H1 (cell line): ENCODE measurements around the gene ELOVL5. TPM values are rescaled to one million over a fixed set of nuclear protein-coding genes. Genes with fewer than 3 reads are reported as not detected.

Source experiments
- CTCF ChIA-PET: fragments of 300-600 bp; sonication (Branson Sonifier 250); formaldehyde crosslinking; loops from one replicate; lab custom pipeline; 2021; ENCODE audit not compliant: partially characterized antibody; lab: Charles Lee
- POLR2A ChIA-PET: fragments of 300-600 bp; sonication (Branson Sonifier 250); formaldehyde crosslinking; loops from one replicate; lab custom pipeline; 2021; ENCODE audit warnings: inconsistent platforms; ENCODE audit not compliant: partially characterized antibody; lab: Charles Lee
- DNase-seq, 2 experiments: peaks; one replicate each; pipeline versions ENCODE4 v3.0.0 to v3.0.0-alpha.2; 2010 to 2022; ENCODE audit warnings: low spot score in 2 of 2, low read depth in 1 of 2, mixed read lengths in 1 of 2
- FAIRE-seq: peaks from 2 replicates; lab custom pipeline; 2011; peaks lifted over from hg19 to GRCh38; lab: Jason Lieb, UNC
- H2AFZ ChIP-seq: 2 replicates; pipeline ENCODE4 v1.8.1; 2012; ENCODE audit warnings: low read length, inconsistent platforms
- H2AK5ac ChIP-seq: 2 replicates; pipeline ENCODE4 v1.6.1; 2013; ENCODE audit warnings: low read depth, low read length
- H2BK120ac ChIP-seq: replicated peaks from 2 replicates; pipeline ENCODE3; 2013; ENCODE audit warnings: low read depth, low read length, inconsistent platforms
- H2BK12ac ChIP-seq: 2 replicates; pipeline ENCODE4 v1.6.1; 2013; ENCODE audit warnings: low read depth, low read length
- H2BK15ac ChIP-seq: 2 replicates; pipeline ENCODE4 v1.6.1; 2013; ENCODE audit warnings: low read length
- H2BK20ac ChIP-seq: 2 replicates; pipeline ENCODE4 v1.6.1; 2013; ENCODE audit warnings: low read length
- H2BK5ac ChIP-seq: 2 replicates; pipeline ENCODE4 v1.6.1; 2013; ENCODE audit warnings: low read depth, low read length
- H3K14ac ChIP-seq: 2 replicates; pipeline ENCODE4 v1.6.1; 2013; ENCODE audit warnings: inconsistent platforms; ENCODE audit not compliant: insufficient read length
- H3K18ac ChIP-seq: 2 replicates; pipeline ENCODE4 v1.6.1; 2013; ENCODE audit warnings: low read length; ENCODE audit errors: extremely low read depth
- H3K23ac ChIP-seq: 2 replicates; pipeline ENCODE4 v1.6.1; 2013; ENCODE audit warnings: inconsistent platforms; ENCODE audit not compliant: insufficient read length
- H3K23me2 ChIP-seq: 2 replicates; pipeline ENCODE4 v1.6.1; 2013; ENCODE audit warnings: low read depth, low read length
- H3K27ac ChIP-seq: 2 replicates; pipeline ENCODE4 v1.6.1; 2011; ENCODE audit warnings: low read depth, low read length, inconsistent platforms
- H3K27me3 ChIP-seq, 4 experiments: replicated peaks in 1 of 4; 1 replicate in 1 of 4; 2 replicates in 3 of 4; pipeline versions ENCODE4 v1.6.1 to v1.8.1; 2011 to 2013; ENCODE audit warnings: low read length in 3 of 4, mild to moderate bottlenecking in 3 of 4, inconsistent platforms in 2 of 4, mixed read lengths in 2 of 4, moderate library complexity in 1 of 4; ENCODE audit not compliant: control insufficient read depth in 3 of 4, insufficient read depth in 3 of 4; ENCODE audit errors: extremely low read depth in 1 of 4
- H3K36me3 ChIP-seq, 4 experiments: 2 replicates each; pipeline versions ENCODE4 v1.6.1 to v1.8.1; 2011 to 2013; ENCODE audit warnings: mild to moderate bottlenecking in 4 of 4, low read length in 3 of 4, moderate library complexity in 2 of 4, control low read depth in 1 of 4, inconsistent platforms in 1 of 4; ENCODE audit not compliant: insufficient read depth in 4 of 4, control insufficient read depth in 2 of 4
- H3K4ac ChIP-seq: replicated peaks from 2 replicates; pipeline ENCODE3; 2013; ENCODE audit warnings: low read length, low read depth, mixed read lengths, inconsistent platforms; ENCODE audit not compliant: insufficient read length
- H3K4me1 ChIP-seq, 4 experiments: replicated peaks in 1 of 4; 1 replicate in 1 of 4; 2 replicates in 3 of 4; pipeline versions ENCODE4 v1.6.1 to v1.8.1; 2011 to 2013; ENCODE audit warnings: low read length in 3 of 4, inconsistent platforms in 2 of 4, mixed read lengths in 1 of 4; ENCODE audit not compliant: insufficient read depth in 4 of 4, control insufficient read depth in 3 of 4
- H3K4me2 ChIP-seq, 2 experiments: 2 replicates each; pipeline versions ENCODE4 v1.6.1 to v1.8.1; 2011 to 2013; ENCODE audit warnings: low read depth in 2 of 2, low read length in 2 of 2, control low read depth in 1 of 2, inconsistent platforms in 1 of 2, mild to moderate bottlenecking in 1 of 2; ENCODE audit not compliant: insufficient read depth in 1 of 2
- H3K4me3 ChIP-seq, 4 experiments: fragments of 200-600, 300-600 bp in 1 of 4; sonication (generic), shearing (Covaris generic), sonication (Bioruptor Twin) in 1 of 4; 2 replicates each; pipeline versions ENCODE4 v1.5.1 to v1.8.1; 2011 to 2016; ENCODE audit warnings: low read length in 4 of 4, low read depth in 3 of 4, control low read depth in 2 of 4, inconsistent platforms in 2 of 4, mild to moderate bottlenecking in 2 of 4, mixed read lengths in 1 of 4, moderate library complexity in 1 of 4; ENCODE audit not compliant: insufficient read depth in 2 of 4; ENCODE audit errors: extremely low read depth in 1 of 4
- H3K56ac ChIP-seq: replicated peaks from 2 replicates; pipeline ENCODE3; 2013; ENCODE audit warnings: low read depth, mild to moderate bottlenecking, mixed read lengths, low read length, inconsistent platforms; ENCODE audit not compliant: insufficient read length
- H3K79me1 ChIP-seq: 2 replicates; pipeline ENCODE4 v1.6.1; 2013; ENCODE audit warnings: low read depth, low read length, control low read depth
- H3K79me2 ChIP-seq, 2 experiments: 2 replicates each; pipeline versions ENCODE4 v1.6.1 to v1.8.1; 2012 to 2013; ENCODE audit warnings: low read length in 2 of 2, mild to moderate bottlenecking in 2 of 2, inconsistent platforms in 1 of 2; ENCODE audit not compliant: insufficient read depth in 2 of 2, control insufficient read depth in 1 of 2
- H3K9ac ChIP-seq, 4 experiments: replicated peaks in 1 of 4; 1 replicate in 1 of 4; 2 replicates in 3 of 4; pipeline versions ENCODE4 v1.6.1 to v1.8.1; 2011 to 2013; ENCODE audit warnings: low read depth in 3 of 4, low read length in 3 of 4, control low read depth in 2 of 4, mild to moderate bottlenecking in 2 of 4, moderate library complexity in 2 of 4, inconsistent platforms in 1 of 4; ENCODE audit errors: extremely low read depth in 1 of 4
- H3K9me3 ChIP-seq, 2 experiments: 2 replicates each; pipeline versions ENCODE4 v1.6.1 to v1.8.1; 2012 to 2013; ENCODE audit warnings: mild to moderate bottlenecking in 2 of 2, moderate library complexity in 2 of 2, control low read depth in 1 of 2, inconsistent platforms in 1 of 2, low read depth in 1 of 2, low read length in 1 of 2, mixed read lengths in 1 of 2; ENCODE audit not compliant: insufficient read depth in 2 of 2
- H4K20me1 ChIP-seq, 2 experiments: replicated peaks in 1 of 2; 2 replicates each; pipeline versions ENCODE3 to v1.8.1; 2011 to 2013; ENCODE audit warnings: inconsistent platforms in 2 of 2, low read length in 2 of 2, mild to moderate bottlenecking in 1 of 2; ENCODE audit not compliant: insufficient read depth in 2 of 2, control insufficient read depth in 1 of 2
- H4K5ac ChIP-seq: 2 replicates; pipeline ENCODE4 v1.6.1; 2013; ENCODE audit warnings: low read length, low read depth, mixed read lengths, inconsistent platforms; ENCODE audit not compliant: insufficient read length
- H4K8ac ChIP-seq: 2 replicates; pipeline ENCODE4 v1.8.0; 2013; ENCODE audit warnings: mild to moderate bottlenecking, moderate library complexity, low read length, inconsistent platforms; ENCODE audit not compliant: insufficient read depth; ENCODE audit errors: extremely low read depth
- H4K91ac ChIP-seq: replicated peaks from 2 replicates; pipeline ENCODE3; 2013; ENCODE audit warnings: low read length, mixed read lengths, inconsistent platforms; ENCODE audit not compliant: insufficient read length
- POLR2AphosphoS5 ChIP-seq: IDR thresholded peaks from 2 replicates; pipeline ENCODE4 v1.6.1; 2011; ENCODE audit warnings: low read depth, low read length
- SIX5 ChIP-seq: IDR thresholded peaks from 2 replicates; pipeline ENCODE4 v1.6.1; 2011; ENCODE audit warnings: mild to moderate bottlenecking, low read depth, low read length
- WGBS, 2 experiments: shearing (Covaris generic) in 1 of 2; methylation state at CpG; one replicate each; pipeline versions ENCODE4 v1.1.6 to v1.1.7; 2013 to 2015; ENCODE audit warnings: low lambda C conversion rate in 2 of 2, mixed read lengths in 2 of 2, inconsistent platforms in 1 of 2, low coverage in 1 of 2, missing lambda C conversion rate in 1 of 2; ENCODE audit not compliant: insufficient replicate concordance in 2 of 2, insufficient coverage in 1 of 2, insufficient read length in 1 of 2; ENCODE audit errors: extremely low coverage in 1 of 2, missing lambda C conversion rate in 1 of 2; 5-methylcytosine and 5-hydroxymethylcytosine counted together
- polyA plus RNA-seq, 7 experiments: library from polyadenylated mRNA; depleted of rRNA in 3 of 7; stranded (reverse) in 5 of 7; unstranded in 2 of 7; fragments of >200 nt in 5 of 7; fragments of 200-250 nt in 2 of 7; gene quantifications; 1 replicate in 5 of 7; 2 replicates in 1 of 7; 4 replicates in 1 of 7; pipeline versions ENCODE4 v1.2.1 to v1.2.3, GENCODE V29; 2011 to 2013; ENCODE audit warnings: missing spikeins in 2 of 7, mixed read lengths in 2 of 7
- total RNA-seq: library from RNA; stranded (reverse); fragmentation: NEBNext Ultra II Directional; extraction: Animal tissue kit (Norgen Biotek cat#: 25700); gene quantifications from 2 replicates; pipeline ENCODE4 v1.2.1, GENCODE V29; 2021

The ELOVL5 gene
- total and polyA plus RNA-seq, 2 of the 8 experiments (the other 6 are each of a cell fraction or from before 2014, with no cell fraction given): 113 to 156 TPM

GRCh38 chr6:53300656-53301551, 47.8 kb downstream of the ELOVL5 start:
- Histone ChIP-seq H2AK5ac (peak overlapping the region; percentile 43; the same call in 1 of the 2 replicates), H2BK120ac (no peak overlapping the region), H2AFZ (no peak overlapping the region), H3K14ac (no peak overlapping the region), H3K4me1 (peaks cover 0 to 7% (median under 1%) of the 10 kb centered on the region in 4 experiments; a peak in 1 of 7 replicates), H4K91ac (no peak overlapping the region), H3K23ac (no peak overlapping the region), H2BK20ac (no peak overlapping the region), H4K5ac (no peak overlapping the region), H3K4ac (no peak overlapping the region), H3K36me3 (peaks cover 0 to 3% (median 0%) of the 10 kb centered on the region in 4 experiments; a peak in 2 of 8 replicates), H3K79me2 (peaks cover 7 to 82% of the 10 kb centered on the region in 2 experiments), H2BK15ac (no peak overlapping the region), H3K27ac (no peak overlapping the region), H4K8ac (no peak overlapping the region), H4K20me1 (peaks cover 12 to 20% of the 10 kb centered on the region in 2 experiments), H3K56ac (no peak overlapping the region), H3K27me3 (no peaks in the 10 kb centered on the region), H2BK12ac (no peak overlapping the region), H3K18ac (no peak overlapping the region; the same call in 1 of the 2 replicates), H3K4me2 (no peak overlapping the region), H3K79me1 (peaks cover 8% of the 10 kb centered on the region; the same call in 1 of the 2 replicates), H3K9ac (no peak overlapping the region), H3K9me3 (peaks cover 0 to 6% of the 10 kb centered on the region in 2 experiments; a peak in 1 of 4 replicates), H3K23me2 (no peaks in the 10 kb centered on the region), H2BK5ac (peak overlapping the region; percentile 60), H3K4me3 (no peak overlapping the region)
- DNase-seq (no peak), FAIRE-seq (no peak)
- 96% methylated on average over 9 of the region's 9 CpGs; no CpG with 5 or more reads in 1 of the 2 experiments for WGBS, 2 experiments
- CTCF ChIA-PET: interaction anchor here (2.6 to 3.6 kb wide), 2 partner anchors 10 to 128 kb away, joined by 7 to 20 read pairs; no protein-coding TSS in a partner anchor
- peak; percentile 15; the same call in 1 of the 2 replicates for TF ChIP-seq POLR2AphosphoS5
- TF ChIP-seq SIX5: no peak
- POLR2A ChIA-PET: interaction anchor here (0.6 to 2.3 kb wide), 2 partner anchors 8 to 22 kb away, joined by 3 to 5 read pairs; no protein-coding TSS in a partner anchor
